NB4 (cell line): ENCODE measurements around the gene FCRL3.

Experiments
- DNase-seq: peaks from one replicate; pipeline ENCODE4 v3.0.0; 2010; ENCODE audit warnings: low read depth
- H3K4me3 ChIP-seq: one replicate; pipeline ENCODE4 v1.5.1; 2011; ENCODE audit warnings: mild to moderate bottlenecking, low read depth, low read length, moderate library complexity
- CTCF ChIP-seq: IDR thresholded peaks from one replicate; pipeline ENCODE4 v1.5.1; 2012; ENCODE audit warnings: low read depth, low read length
- MAX ChIP-seq: IDR thresholded peaks from 2 replicates; pipeline ENCODE4 v1.6.1; 2011; ENCODE audit warnings: low read depth, low read length
- MYC ChIP-seq: IDR thresholded peaks from 2 replicates; pipeline ENCODE4 v1.6.1; 2011; ENCODE audit warnings: low read depth, low read length
- POLR2A ChIP-seq: IDR thresholded peaks from 2 replicates; pipeline ENCODE4 v1.6.1; 2011; ENCODE audit warnings: mild to moderate bottlenecking; ENCODE audit not compliant: insufficient read length; ENCODE audit errors: extremely low read depth

FCRL3 gene

GRCh38 chr1:157704878-157705277, 4.3 kb upstream of the FCRL3 start:
- TF ChIP-seq MAX: no peak
- TF ChIP-seq POLR2A: no peak
- no peak for TF ChIP-seq MYC
- TF ChIP-seq CTCF: no peak
- no peak for DNase-seq
- no peak overlapping the region for H3K4me3 ChIP-seq

- no peak for TF ChIP-seq MYC
- no peak for TF ChIP-seq POLR2A
- TF ChIP-seq MAX: no peak
- TF ChIP-seq CTCF: no peak
- no peak overlapping the region for H3K4me3 ChIP-seq
- no peak for DNase-seq
Measured at GRCh38 chr1:157703981-157704380, 3.4 kb upstream of the FCRL3 start.

GRCh38 chr1:157702308-157702825, 1.8 kb upstream of the FCRL3 start:
- TF ChIP-seq MYC (no peak), MAX (no peak), CTCF (no peak), POLR2A (no peak)
- DNase-seq: no peak
- no peak overlapping the region for H3K4me3 ChIP-seq

- TF ChIP-seq MAX: no peak
- no peak for TF ChIP-seq MYC
- TF ChIP-seq POLR2A: no peak
- H3K4me3 ChIP-seq: no peak overlapping the region
- DNase-seq: no peak
Measured at GRCh38 chr1:157700305-157700704, 264 bp downstream of the FCRL3 start.

- no peak overlapping the region for H3K4me3 ChIP-seq
- no peak for DNase-seq
- TF ChIP-seq CTCF: no peak
- no peak for TF ChIP-seq MYC
- no peak for TF ChIP-seq MAX
- TF ChIP-seq POLR2A: no peak
Measured at GRCh38 chr1:157697781-157698569, 2.6 kb downstream of the FCRL3 start.

- TF ChIP-seq POLR2A: no peak
- TF ChIP-seq CTCF: no peak
- TF ChIP-seq MAX: no peak
- TF ChIP-seq MYC: no peak
- DNase-seq: no peak
- no peak overlapping the region for H3K4me3 ChIP-seq
Measured at GRCh38 chr1:157696966-157697628, 3.5 kb downstream of the FCRL3 start.
